Gastroesophageal sphincter (tissue), 4 donors: ENCODE data around the gene POP5. TPM values are rescaled to one million over a fixed set of nuclear protein-coding genes. Genes with fewer than 3 reads are reported as not detected.
"Not testable (repeated sequence)": the region's sequence is repeated elsewhere in the genome, so short reads cannot be mapped to it uniquely, and the experiment has no call there.

Source experiments
- ATAC-seq: fragments of 150-250 bp; one replicate; pipeline ENCODE4 v1.9.1; 2016; ENCODE audit warnings: mild to moderate bottlenecking, moderate library complexity
- H3K27ac ChIP-seq, 4 donors: fragments of 200-600 bp; sonication (generic) in 3 of 4; 1 replicate in 3 of 4; 2 replicates in 1 of 4; pipeline ENCODE4 v1.5.1; 2016 to 2019
- H3K27me3 ChIP-seq: fragments of 200-600 bp; sonication (generic); one replicate; pipeline ENCODE4 v1.5.1; 2019
- H3K36me3 ChIP-seq, 2 donors: fragments of 200-600 bp; sonication (generic); one replicate each; pipeline ENCODE4 v1.5.1; 2019; ENCODE audit warnings: control low read depth in 1 of 2
- H3K4me1 ChIP-seq, 3 donors: fragments of 200-600 bp; sonication (generic); 1 replicate in 2 of 3; 2 replicates in 1 of 3; pipeline ENCODE4 v1.5.1; 2016 to 2019; ENCODE audit warnings: control low read depth in 2 of 3
- H3K4me3 ChIP-seq, 2 donors: fragments of 200-600 bp; sonication (generic); one replicate each; pipeline ENCODE4 v1.5.1; 2019; ENCODE audit warnings: mild to moderate bottlenecking in 1 of 2, moderate library complexity in 1 of 2
- H3K9me3 ChIP-seq, 3 donors: fragments of 200-600 bp; sonication (generic); one replicate each; pipeline ENCODE4 v1.5.1; 2017 to 2019; ENCODE audit warnings: control low read depth in 2 of 3
- EP300 ChIP-seq: sonication (generic); formaldehyde crosslinking; IDR thresholded peaks from one replicate; pipeline ENCODE4 v1.6.1; 2017; ENCODE audit warnings: antibody characterized with exemption, mild to moderate bottlenecking
- POLR2A ChIP-seq, 2 donors: fragments of 450-650 bp; IDR thresholded peaks; one replicate each; pipeline ENCODE4 v1.6.1; 2017; ENCODE audit warnings: antibody characterized with exemption in 2 of 2, mild to moderate bottlenecking in 2 of 2, moderate library complexity in 1 of 2
- POLR2AphosphoS5 ChIP-seq: sonication (generic); formaldehyde crosslinking; IDR thresholded peaks from one replicate; pipeline ENCODE4 v1.6.1; 2017; ENCODE audit warnings: antibody characterized with exemption
- WGBS, 2 donors: methylation state at CpG; one replicate each; pipeline ENCODE4 v1.1.5; 2018; ENCODE audit warnings: low coverage in 1 of 2; 5-methylcytosine and 5-hydroxymethylcytosine counted together
- total RNA-seq, 4 donors: library from RNA; depleted of rRNA; stranded (reverse); fragments of >200 nt; gene quantifications; one replicate each; pipeline ENCODE4 v1.1.0, GENCODE V29; 2016
- TF ChIP-seq, protein P1 (sequence below), 4 experiments: fragments of 200-600 bp in 2 of 4; fragments of 450-650 bp in 2 of 4; sonication (generic) in 1 of 4; IDR thresholded peaks; one replicate each; pipeline ENCODE4 v1.5.1; 2017 to 2019; ENCODE audit warnings: antibody characterized with exemption in 4 of 4, mild to moderate bottlenecking in 2 of 4, moderate library complexity in 2 of 4

The POP5 gene
- total RNA-seq, 4 donors from 2014 or later: 18.2 to 42.0 (median 27.6) TPM

DNA sequence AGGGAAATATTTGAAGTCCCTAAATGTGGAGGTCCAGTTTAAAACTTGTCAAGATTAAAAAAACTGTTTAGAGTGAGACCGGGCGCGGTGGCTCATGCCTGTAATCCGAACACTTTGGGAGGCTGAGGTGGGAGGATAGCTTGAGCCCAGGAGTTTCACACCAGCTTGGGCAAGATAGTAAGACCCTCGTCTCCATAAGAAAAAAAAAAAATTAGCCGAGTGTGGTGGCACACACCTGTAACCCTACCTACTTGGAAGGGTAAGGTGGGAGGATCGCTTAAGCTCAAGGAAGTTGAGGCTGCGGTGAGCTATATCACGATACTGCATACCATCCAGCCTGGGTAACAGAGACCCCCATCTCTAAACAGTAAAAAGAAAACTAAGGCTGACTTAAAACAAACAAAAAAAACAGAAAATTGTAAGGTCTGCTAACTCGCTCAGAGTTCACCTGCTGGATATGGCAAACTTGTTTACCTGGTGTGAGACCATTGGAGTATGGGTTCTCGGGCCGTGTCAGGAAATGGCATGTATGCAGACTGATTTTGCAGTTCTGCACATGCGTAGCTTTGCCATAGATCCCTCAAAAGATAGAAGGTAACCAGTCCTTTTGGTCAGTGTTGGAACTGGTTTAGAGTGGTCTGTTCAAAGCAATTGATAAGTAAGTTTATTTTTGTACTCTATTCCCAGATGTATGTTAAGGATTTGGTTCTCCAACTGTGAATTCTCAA lies 45.0 kb downstream of the POP5 start:
- no peaks in the 10 kb centered on the region for H3K9me3 ChIP-seq
- peaks cover 13 to 59% (median 46%) of the 10 kb centered on the region in 3 donors for H3K4me1 ChIP-seq
- H3K27me3 ChIP-seq: no peaks in the 10 kb centered on the region
- no peak for ATAC-seq
- WGBS, 2 donors: 36 to 48% methylated on average over 5 to 13 of the region's 13 CpGs
- H3K36me3 ChIP-seq: no peaks in the 10 kb centered on the region
- H3K27ac ChIP-seq: peak overlapping the region; percentile 97 to 100 (median 98)
- TF ChIP-seq EP300: no peak
- peak overlapping the region; percentile 99 to 100 for H3K4me3 ChIP-seq

DNA sequence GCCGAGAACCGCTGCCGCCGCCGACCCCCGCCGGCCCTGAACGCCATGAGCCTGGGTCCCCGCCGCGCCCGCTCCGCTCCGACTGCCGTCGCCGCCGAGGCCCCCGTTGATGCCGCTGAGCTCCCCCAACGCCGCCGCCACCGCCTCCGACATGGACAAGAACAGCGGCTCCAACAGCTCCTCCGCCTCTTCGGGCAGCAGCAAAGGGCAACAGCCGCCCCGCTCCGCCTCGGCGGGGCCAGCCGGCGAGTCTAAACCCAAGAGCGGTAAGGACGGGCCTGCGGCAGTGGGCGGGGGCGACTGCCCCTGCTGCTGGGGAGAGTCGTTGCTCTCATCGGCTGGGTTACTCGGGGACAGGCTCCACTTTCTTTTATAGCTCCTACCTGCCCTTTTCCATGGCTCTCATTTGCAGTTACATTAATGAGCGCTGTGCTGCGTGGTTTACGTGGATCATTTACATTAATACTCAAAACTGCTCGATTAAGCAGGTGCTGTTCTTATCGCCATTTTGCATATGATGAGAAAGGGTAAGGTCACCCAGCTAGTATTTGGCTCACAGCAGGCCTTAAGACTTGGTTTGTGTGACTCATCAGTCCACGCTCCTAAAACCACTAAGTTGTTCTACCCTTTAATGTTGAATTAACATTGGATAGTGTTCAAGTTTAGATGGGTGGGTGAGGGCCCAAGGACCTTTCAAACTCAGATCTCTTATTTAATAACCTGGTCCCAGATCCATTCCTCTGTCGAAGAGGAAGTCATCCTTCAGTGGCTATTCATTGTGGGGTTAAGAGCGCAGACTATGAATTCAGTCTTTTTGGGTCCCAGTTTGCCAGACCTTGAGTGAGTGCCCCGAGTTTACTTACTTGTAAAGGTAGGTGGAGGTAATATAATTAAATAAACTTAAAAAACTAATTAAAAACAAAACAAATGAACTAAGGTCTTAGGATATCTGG lies 46.2 kb downstream of the POP5 start:
- H3K27ac ChIP-seq: peak overlapping the region; percentile 97 to 100 (median 98)
- H3K36me3 ChIP-seq: no peaks in the 10 kb centered on the region
- TF ChIP-seq POLR2AphosphoS5 (peak; percentile 14), POLR2A (IDR thresholded peaks at IDR 0.05) (no peak), EP300 (no peak)
- TF ChIP-seq, protein P1, sequence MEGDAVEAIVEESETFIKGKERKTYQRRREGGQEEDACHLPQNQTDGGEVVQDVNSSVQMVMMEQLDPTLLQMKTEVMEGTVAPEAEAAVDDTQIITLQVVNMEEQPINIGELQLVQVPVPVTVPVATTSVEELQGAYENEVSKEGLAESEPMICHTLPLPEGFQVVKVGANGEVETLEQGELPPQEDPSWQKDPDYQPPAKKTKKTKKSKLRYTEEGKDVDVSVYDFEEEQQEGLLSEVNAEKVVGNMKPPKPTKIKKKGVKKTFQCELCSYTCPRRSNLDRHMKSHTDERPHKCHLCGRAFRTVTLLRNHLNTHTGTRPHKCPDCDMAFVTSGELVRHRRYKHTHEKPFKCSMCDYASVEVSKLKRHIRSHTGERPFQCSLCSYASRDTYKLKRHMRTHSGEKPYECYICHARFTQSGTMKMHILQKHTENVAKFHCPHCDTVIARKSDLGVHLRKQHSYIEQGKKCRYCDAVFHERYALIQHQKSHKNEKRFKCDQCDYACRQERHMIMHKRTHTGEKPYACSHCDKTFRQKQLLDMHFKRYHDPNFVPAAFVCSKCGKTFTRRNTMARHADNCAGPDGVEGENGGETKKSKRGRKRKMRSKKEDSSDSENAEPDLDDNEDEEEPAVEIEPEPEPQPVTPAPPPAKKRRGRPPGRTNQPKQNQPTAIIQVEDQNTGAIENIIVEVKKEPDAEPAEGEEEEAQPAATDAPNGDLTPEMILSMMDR (IDR thresholded peaks at IDR 0.05): no peak
- H3K27me3 ChIP-seq: no peaks in the 10 kb centered on the region
- peak; percentile 20 for ATAC-seq
- H3K9me3 ChIP-seq: no peaks in the 10 kb centered on the region
- 3 to 8% methylated on average over 8 to 9 of the region's 52 CpGs for whole genome bisulfite sequencing, 2 donors
- peaks cover 12 to 51% (median 35%) of the 10 kb centered on the region in 3 donors for H3K4me1 ChIP-seq
- peak overlapping the region; percentile 99 to 100 for H3K4me3 ChIP-seq

DNA sequence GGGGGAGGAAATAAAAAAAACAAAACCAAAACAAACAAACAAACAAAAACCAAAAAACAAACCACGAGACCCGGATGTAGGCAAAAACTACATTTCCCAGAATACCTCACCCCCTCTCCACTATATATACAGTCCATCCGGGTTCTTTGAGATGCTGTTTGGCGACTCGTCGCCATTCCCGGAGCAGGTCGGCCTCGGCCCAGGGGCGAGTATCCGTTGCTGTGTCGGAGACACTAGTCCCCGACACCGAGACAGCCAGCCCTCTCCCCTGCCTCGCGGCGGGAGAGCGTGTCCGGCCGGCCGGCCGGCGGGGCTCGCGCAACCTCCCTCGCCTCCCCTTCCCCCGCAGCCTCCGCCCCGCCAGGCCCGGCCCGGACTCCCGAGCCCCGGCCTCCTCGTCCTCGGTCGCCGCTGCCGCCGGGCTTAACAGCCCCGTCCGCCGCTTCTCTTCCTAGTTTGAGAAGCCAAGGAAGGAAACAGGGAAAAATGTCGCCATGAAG lies 46.9 kb downstream of the POP5 start, which contains the start of gene RNF10:
RNF10 (plus strand) TSS at position 154 of the 500 bp plus-strand sequence. CDS start 456 bp downstream, outside the sequence.
- H3K4me3 ChIP-seq: peak within 1 kb of the TSS; percentile 99 to 100
- TF ChIP-seq POLR2A (IDR thresholded peaks at IDR 0.05) (peak; percentile 95), POLR2AphosphoS5 (peak; percentile 99), EP300 (no peak)
- TF ChIP-seq, protein P1 (IDR thresholded peaks at IDR 0.05): peak in 1 of 4 experiments; percentile 6
- H3K4me1 ChIP-seq: peaks cover 7 to 51% (median 28%) of the 10 kb centered on the region in 3 donors
- H3K9me3 ChIP-seq: no peaks in the 10 kb centered on the region
- H3K36me3 ChIP-seq: no peaks in the 10 kb centered on the region
- H3K27ac ChIP-seq: peak within 1 kb of the TSS; percentile 97 to 100 (median 98)
- ATAC-seq: peak; percentile 84
- 0% methylated on average over 4 to 6 of the region's 43 CpGs for WGBS, 2 donors
- no peaks in the 10 kb centered on the region for H3K27me3 ChIP-seq

DNA sequence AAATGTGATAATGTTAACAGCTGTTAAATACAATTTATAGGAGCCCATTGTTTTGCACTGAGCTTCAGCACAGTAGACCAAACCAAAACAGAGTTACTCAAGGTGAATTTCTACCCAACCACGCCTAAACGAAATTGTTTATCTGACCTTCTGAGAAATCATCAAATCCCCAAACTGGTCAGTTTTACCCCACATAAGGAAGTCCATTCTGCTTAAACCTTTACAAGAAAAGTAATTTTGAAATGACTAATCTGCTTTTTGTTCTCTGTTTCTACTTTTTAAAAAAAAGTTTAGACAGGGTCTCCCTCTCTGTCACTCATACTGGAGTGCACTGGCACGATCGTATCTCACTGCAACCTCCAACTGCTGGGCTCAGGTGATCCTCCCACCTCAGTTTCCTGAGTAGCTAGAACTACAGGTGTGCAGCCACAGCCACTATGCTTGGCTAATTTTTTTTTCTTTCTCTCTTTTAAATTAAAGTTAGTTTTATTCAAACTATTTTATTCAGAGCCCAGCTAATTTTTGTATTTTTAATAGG lies 48.4 kb downstream of the POP5 start:
- no peak for ATAC-seq
- H3K27me3 ChIP-seq: no peaks in the 10 kb centered on the region
- H3K4me1 ChIP-seq: peaks cover 2 to 44% (median 14%) of the 10 kb centered on the region in 3 donors

DNA sequence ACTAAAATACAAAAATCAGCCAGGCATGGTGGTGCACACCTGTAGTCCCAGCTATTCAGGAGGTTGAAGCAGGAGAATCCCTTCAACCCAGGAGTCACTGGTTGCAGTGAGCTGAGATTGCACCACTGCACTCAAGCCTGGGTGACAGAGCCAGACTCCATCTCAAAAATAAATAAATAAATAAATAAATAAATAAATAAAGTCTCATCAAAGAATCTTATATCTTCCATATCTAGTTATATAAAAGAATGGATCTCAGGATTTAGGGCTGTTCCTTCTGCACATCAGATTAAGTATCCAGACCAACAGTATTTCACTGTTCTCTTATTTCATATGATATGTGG lies 50.8 kb downstream of the POP5 start:
- H3K9me3 ChIP-seq, ATAC-seq, H3K36me3 ChIP-seq, H3K27me3 ChIP-seq: not testable (repeated sequence)
- peak overlapping the region; percentile 85 to 96 (median 92) for H3K27ac ChIP-seq
- H3K4me1 ChIP-seq: peaks cover 0 to 20% (median 0%) of the 10 kb centered on the region in 3 donors
- peak overlapping the region in 1 of 2 donors; percentile 71 for H3K4me3 ChIP-seq

More for the DNA sequence above, 48.4 kb downstream of the POP5 start:
- no peaks in the 10 kb centered on the region for H3K9me3 ChIP-seq
- no peaks in the 10 kb centered on the region for H3K36me3 ChIP-seq
- H3K27ac ChIP-seq: no peak overlapping the region
- no peak overlapping the region for H3K4me3 ChIP-seq
- no peak for TF ChIP-seq EP300
- 77 to 91% methylated on average over 4 of the region's 4 CpGs for WGBS, 2 donors
